Measurements from ENCODE around the gene KAT6B. TPM values are rescaled to one million over a fixed set of nuclear protein-coding genes. Genes with fewer than 3 reads are reported as not detected.

KAT6B gene
- polyA plus RNA-seq, 1 donor from 2014 or later = 11.5 TPM

DNA sequence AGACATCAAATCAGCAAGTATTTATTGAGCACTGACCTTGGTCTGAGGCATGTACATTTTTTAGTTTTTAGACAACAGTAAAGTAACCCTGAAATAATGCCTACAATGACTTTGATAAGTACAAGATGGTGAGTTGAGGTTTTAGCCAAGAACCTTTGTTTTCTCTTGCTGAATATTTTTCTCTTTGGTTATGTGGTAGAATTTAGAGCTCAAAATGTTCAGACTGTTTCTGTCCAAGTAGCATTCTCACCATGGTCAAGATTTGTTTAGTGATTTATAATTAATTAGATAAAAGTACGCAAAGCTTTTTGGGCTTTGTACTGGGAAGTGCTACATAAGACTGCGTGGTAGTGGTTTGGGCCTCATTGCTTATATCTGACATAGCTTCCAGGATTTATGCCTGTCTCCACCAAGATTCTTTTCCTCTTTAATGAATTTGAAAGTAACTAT, 102.4 kb downstream of the KAT6B start:
- no peaks in the 10 kb centered on the region for H4K20me1 ChIP-seq (ENCODE audit: insufficient read depth)
- no peak overlapping the region for H2AFZ ChIP-seq (ENCODE audit: low read depth, low read length)
- H3K4me2 ChIP-seq (ENCODE audit: low read length) = no peak overlapping the region
- H3K4me3 ChIP-seq (ENCODE audit: low read length) = no peak overlapping the region
- no peaks in the 10 kb centered on the region for H3F3A ChIP-seq (ENCODE audit: insufficient read depth, low read length, poor library complexity, severe bottlenecking)
- TF ChIP-seq, protein P1, sequence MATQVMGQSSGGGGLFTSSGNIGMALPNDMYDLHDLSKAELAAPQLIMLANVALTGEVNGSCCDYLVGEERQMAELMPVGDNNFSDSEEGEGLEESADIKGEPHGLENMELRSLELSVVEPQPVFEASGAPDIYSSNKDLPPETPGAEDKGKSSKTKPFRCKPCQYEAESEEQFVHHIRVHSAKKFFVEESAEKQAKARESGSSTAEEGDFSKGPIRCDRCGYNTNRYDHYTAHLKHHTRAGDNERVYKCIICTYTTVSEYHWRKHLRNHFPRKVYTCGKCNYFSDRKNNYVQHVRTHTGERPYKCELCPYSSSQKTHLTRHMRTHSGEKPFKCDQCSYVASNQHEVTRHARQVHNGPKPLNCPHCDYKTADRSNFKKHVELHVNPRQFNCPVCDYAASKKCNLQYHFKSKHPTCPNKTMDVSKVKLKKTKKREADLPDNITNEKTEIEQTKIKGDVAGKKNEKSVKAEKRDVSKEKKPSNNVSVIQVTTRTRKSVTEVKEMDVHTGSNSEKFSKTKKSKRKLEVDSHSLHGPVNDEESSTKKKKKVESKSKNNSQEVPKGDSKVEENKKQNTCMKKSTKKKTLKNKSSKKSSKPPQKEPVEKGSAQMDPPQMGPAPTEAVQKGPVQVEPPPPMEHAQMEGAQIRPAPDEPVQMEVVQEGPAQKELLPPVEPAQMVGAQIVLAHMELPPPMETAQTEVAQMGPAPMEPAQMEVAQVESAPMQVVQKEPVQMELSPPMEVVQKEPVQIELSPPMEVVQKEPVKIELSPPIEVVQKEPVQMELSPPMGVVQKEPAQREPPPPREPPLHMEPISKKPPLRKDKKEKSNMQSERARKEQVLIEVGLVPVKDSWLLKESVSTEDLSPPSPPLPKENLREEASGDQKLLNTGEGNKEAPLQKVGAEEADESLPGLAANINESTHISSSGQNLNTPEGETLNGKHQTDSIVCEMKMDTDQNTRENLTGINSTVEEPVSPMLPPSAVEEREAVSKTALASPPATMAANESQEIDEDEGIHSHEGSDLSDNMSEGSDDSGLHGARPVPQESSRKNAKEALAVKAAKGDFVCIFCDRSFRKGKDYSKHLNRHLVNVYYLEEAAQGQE (IDR thresholded peaks at IDR 0.05; ENCODE audit: borderline replicate concordance) = no peak
- no peak for TF ChIP-seq TAF1 (IDR thresholded peaks at IDR 0.05; ENCODE audit: low read depth)
- no peak for TF ChIP-seq RAD21 (conservative IDR thresholded peaks at IDR 0.05)
- no peak for TF ChIP-seq MXI1 (conservative IDR thresholded peaks at IDR 0.05; ENCODE audit: poor library complexity, severe bottlenecking)
- TF ChIP-seq, protein P2, sequence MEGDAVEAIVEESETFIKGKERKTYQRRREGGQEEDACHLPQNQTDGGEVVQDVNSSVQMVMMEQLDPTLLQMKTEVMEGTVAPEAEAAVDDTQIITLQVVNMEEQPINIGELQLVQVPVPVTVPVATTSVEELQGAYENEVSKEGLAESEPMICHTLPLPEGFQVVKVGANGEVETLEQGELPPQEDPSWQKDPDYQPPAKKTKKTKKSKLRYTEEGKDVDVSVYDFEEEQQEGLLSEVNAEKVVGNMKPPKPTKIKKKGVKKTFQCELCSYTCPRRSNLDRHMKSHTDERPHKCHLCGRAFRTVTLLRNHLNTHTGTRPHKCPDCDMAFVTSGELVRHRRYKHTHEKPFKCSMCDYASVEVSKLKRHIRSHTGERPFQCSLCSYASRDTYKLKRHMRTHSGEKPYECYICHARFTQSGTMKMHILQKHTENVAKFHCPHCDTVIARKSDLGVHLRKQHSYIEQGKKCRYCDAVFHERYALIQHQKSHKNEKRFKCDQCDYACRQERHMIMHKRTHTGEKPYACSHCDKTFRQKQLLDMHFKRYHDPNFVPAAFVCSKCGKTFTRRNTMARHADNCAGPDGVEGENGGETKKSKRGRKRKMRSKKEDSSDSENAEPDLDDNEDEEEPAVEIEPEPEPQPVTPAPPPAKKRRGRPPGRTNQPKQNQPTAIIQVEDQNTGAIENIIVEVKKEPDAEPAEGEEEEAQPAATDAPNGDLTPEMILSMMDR (IDR thresholded peaks at IDR 0.05; ENCODE audit: poor library complexity, severe bottlenecking) = no peak
- TF ChIP-seq EZH2 (IDR thresholded peaks at IDR 0.05; ENCODE audit: borderline replicate concordance, insufficient read depth, low read length, poor library complexity, severe bottlenecking) = no peak
- TF ChIP-seq POLR2AphosphoS5 (IDR thresholded peaks at IDR 0.05) = no peak
- TF ChIP-seq EP300 (conservative IDR thresholded peaks at IDR 0.05; ENCODE audit: poor library complexity, severe bottlenecking) = no peak
- TF ChIP-seq SMC3 (conservative IDR thresholded peaks at IDR 0.05; ENCODE audit: poor library complexity) = no peak
- H3K9me2 ChIP-seq (ENCODE audit: insufficient read depth, low read length) = no peaks in the 10 kb centered on the region
- no peak overlapping the region for H3K27ac ChIP-seq (ENCODE audit: low read length)
- no peaks in the 10 kb centered on the region for H3K27me3 ChIP-seq (ENCODE audit: insufficient read depth, low read depth, low read length)
- H3K9ac ChIP-seq (ENCODE audit: low read length) = no peak overlapping the region
- peaks cover 44% of the 10 kb centered on the region for H3K79me2 ChIP-seq (replicated peaks; ENCODE audit: insufficient read depth, low read length)
- H3K9me3 ChIP-seq (ENCODE audit: low read length) = no peaks in the 10 kb centered on the region
- H3K36me3 ChIP-seq (ENCODE audit: insufficient read depth, low read length) = no peaks in the 10 kb centered on the region

DNA sequence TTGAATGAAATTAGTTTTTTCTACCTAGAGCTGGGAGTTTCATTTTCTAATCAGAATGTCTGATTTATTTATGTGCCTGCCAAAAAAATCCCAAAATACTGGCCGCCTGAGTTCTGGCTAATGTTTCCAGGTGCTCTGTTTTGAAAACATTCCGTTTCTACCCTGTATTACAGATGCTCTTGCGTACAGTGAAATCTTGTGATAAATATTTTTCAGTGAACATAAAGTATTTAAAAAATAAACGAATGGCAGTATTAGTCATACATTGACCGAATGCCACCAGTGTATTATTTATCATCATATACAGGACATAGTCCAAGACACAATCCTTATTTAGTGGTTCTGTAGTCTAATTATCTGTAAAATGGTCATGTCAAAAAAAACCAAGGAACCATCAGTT, 102.8 kb downstream of the KAT6B start:
- Histone ChIP-seq H3K9ac (ENCODE audit: low read length) (no peak overlapping the region), H3K79me2 (replicated peaks; ENCODE audit: insufficient read depth, low read length) (peaks cover 41% of the 10 kb centered on the region), H3K4me3 (ENCODE audit: low read length) (no peak overlapping the region), H3K9me2 (ENCODE audit: insufficient read depth, low read length) (no peaks in the 10 kb centered on the region), H4K20me1 (ENCODE audit: insufficient read depth) (no peaks in the 10 kb centered on the region), H3K9me3 (ENCODE audit: low read length) (no peaks in the 10 kb centered on the region), H3K36me3 (ENCODE audit: insufficient read depth, low read length) (no peaks in the 10 kb centered on the region), H3K4me2 (ENCODE audit: low read length) (no peak overlapping the region), H3K27ac (ENCODE audit: low read length) (no peak overlapping the region), H2AFZ (ENCODE audit: low read depth, low read length) (no peak overlapping the region), H3F3A (ENCODE audit: insufficient read depth, low read length, poor library complexity, severe bottlenecking) (no peaks in the 10 kb centered on the region), H3K27me3 (ENCODE audit: insufficient read depth, low read depth, low read length) (no peaks in the 10 kb centered on the region)
- TF ChIP-seq POLR2AphosphoS5 (IDR thresholded peaks at IDR 0.05) = no peak
- TF ChIP-seq RAD21 (conservative IDR thresholded peaks at IDR 0.05) = no peak
- TF ChIP-seq, protein P2 (IDR thresholded peaks at IDR 0.05; ENCODE audit: poor library complexity, severe bottlenecking) = no peak
- no peak for TF ChIP-seq MXI1 (conservative IDR thresholded peaks at IDR 0.05; ENCODE audit: poor library complexity, severe bottlenecking)
- TF ChIP-seq, protein P1 (IDR thresholded peaks at IDR 0.05; ENCODE audit: borderline replicate concordance) = no peak
- TF ChIP-seq SMC3 (conservative IDR thresholded peaks at IDR 0.05; ENCODE audit: poor library complexity) = no peak
- no peak for TF ChIP-seq EP300 (conservative IDR thresholded peaks at IDR 0.05; ENCODE audit: poor library complexity, severe bottlenecking)
- no peak for TF ChIP-seq TAF1 (IDR thresholded peaks at IDR 0.05; ENCODE audit: low read depth)
- no peak for TF ChIP-seq EZH2 (IDR thresholded peaks at IDR 0.05; ENCODE audit: borderline replicate concordance, insufficient read depth, low read length, poor library complexity, severe bottlenecking)
